GM12878 (cell line): Measurements from ENCODE around the gene CHRNB2.

ENCODE experiments used
- NR2C1 ChIP-seq: fragments of 450-650 bp; IDR thresholded peaks from 2 replicates; pipeline ENCODE4 v1.6.1; 2017; ENCODE audit warnings: antibody characterized with exemption, mild to moderate bottlenecking, moderate library complexity
- ZNF24 ChIP-seq: fragments of 450-650 bp; IDR thresholded peaks from 2 replicates; pipeline ENCODE4 v1.6.1; 2017; ENCODE audit warnings: antibody characterized with exemption, mild to moderate bottlenecking
- ZNF274 ChIP-seq: IDR thresholded peaks from one replicate; pipeline ENCODE4 v1.8.0; 2011; ENCODE audit not compliant: insufficient read length, insufficient read depth

- no peak for TF ChIP-seq ZNF274
- TF ChIP-seq NR2C1 = no peak
- TF ChIP-seq ZNF24 = no peak
Measured at GRCh38 chr1:154579374-154579773, 11.8 kb downstream of the CHRNB2 start.
